Fibroblast of skin of scalp (primary cell): ENCODE data around the gene LRFN4.

Source experiments
- DNase-seq: peaks from one replicate; pipeline ENCODE4 v3.0.0-alpha.2; 2013

The LRFN4 gene

DNA sequence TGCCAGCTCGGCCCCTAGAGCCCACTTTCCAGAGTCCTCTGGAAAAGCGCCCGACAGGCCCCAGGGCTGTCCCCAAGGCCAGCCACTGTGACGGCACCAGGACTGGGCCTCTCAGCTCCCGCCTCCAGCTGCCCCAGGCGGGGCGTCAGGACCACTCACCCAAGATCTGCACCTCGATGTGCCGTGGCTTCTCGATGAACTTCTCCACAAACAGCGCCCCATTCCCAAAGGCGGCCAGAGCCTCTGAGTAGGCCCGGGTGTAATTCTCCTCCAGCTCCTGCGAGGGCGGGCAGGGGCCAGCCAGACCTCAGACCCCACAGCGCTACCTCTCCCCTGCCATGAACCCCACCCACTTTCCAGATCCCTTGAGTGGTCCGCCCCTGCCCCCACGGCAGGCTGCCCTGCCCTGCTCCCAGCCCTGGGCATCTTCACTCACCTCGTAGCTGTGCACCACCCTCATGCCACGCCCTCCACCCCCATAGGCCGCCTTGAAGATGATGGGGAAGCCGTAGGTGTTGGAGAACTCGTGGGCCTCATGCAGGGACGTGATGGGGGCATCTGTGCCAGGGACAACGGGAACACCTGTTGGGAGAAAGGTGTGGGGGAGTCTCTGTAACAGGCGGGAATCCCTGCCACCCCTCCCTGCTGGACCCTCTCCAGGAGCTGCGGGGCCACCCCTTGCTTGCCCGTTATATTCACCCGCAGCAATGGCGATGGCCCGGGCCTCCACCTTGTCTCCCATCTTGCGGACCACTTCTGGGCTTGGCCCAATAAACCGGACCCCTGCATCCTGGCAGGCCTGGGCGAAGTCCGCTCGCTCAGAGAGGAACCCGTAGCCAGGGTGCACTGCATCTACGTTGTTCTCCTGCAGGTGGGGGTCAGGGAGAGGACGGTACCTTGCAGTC, 14.0 kb downstream of the LRFN4 start:
- DNase-seq = no peak

DNA sequence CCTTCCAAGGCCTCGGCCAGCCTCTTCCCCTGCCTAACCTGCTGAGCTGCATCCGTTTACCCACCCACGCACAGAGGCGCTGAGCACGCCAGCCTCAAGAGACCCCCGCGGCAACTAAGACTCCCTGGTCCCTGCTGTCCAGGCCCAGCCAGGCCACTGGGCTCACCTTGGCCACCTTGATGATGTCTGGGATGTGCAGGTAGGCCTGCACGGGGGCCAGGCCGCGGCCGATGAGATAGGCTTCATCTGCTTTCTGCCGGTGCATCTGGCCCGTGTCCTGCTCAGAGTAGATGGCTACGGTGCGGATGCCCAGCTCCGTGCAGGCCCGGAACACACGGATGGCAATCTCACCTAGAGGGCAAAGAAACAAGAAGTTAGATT, 14.6 kb downstream of the LRFN4 start:
- no peak for DNase-seq

DNA sequence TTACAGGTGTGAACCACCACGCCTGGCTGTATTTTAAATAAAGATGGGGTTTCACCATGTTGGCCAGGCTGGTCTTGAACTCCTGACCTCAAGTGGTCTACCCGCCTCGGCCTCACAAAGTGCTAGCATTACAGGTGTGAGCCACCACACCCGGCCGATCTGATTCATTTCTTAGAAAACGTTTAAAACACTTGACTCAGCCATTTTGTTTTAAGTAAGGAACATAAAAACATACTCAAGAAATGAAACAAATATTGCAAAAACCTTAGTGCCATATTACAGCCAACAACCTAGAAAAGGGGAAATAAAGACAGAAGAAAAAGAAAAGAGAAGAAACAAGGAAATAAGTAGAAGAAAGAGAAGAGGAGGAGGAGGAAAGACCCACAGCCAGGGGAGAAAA, 17.4 kb downstream of the LRFN4 start:
- DNase-seq = no peak

DNA sequence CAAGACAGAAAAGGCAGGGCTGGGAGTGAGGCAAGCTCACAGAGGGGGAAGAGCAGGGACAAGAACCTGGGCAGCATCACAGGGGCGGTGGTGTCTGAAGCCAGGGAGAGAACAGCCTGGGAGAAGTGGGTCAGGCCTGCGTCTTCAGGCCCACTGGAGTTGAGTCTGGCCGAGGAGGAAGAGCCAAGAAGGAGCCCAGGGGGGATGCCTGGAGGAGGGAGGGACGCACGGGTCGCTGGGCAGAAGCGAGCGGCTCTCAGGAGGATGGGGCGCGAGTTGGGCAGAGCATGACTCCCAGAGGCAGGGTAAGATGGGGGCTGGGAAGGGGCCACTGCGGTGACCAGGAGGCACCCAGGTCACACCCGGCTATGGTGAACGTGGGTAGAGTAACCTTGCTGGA, 18.5 kb downstream of the LRFN4 start:
- DNase-seq = no peak

DNA sequence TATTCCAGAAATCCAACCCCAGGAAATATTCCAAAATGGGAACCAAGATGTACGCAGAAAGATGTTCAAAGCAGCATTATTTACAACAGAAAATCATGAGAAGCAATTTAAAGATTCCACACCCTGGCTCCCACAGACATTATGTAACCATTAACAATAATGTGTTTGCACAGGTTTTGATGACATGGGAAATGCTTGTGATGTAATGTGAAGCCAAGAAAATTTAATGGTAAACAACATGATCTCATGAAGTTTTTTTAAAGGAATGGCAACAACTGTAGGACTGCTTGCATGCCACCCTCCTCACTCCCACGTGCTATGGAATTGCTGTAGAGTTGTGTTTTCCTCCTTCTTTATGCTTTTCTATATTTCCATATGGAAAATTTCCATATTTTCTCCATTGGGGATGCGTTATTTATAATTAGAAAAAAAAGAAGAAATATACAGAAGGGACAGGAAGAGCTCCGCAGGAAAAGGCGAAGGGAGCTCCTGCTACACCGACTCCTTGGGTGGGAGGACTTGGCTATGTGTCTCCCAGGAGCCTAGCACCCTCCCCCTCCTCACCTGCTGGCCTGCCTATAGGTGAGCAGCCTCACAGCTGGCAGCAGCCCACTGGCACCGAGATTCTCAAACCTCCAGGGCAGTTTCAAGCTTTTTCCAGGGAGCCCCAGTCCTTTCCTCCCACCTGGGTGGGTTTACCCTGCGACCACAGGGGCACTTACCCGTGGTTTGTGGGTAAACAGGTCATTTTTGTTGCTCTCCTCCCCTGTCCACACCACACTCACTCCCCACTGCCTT, 20.9 kb downstream of the LRFN4 start:
- no peak for DNase-seq

DNA sequence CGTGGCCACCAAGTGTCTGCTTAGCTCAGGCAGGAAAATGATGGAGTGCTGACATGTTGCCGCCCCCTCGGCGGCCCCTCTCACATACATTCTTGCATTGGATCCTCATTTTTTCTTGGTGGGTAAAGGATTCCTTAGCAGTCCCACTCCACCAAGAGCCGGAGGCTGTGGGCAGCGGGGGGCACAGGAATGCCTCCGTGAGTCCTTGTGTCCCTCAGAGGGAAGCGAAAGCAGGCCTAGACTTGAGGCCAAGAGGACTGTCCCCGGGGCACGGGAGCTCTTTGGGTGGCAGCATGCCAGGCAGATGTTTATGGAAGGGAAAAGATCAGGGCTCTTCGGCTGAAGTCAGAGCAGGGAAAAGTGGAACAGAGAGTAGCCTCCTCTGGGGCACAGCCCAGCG, 21.6 kb downstream of the LRFN4 start:
- peak; percentile 47 for DNase-seq

DNA sequence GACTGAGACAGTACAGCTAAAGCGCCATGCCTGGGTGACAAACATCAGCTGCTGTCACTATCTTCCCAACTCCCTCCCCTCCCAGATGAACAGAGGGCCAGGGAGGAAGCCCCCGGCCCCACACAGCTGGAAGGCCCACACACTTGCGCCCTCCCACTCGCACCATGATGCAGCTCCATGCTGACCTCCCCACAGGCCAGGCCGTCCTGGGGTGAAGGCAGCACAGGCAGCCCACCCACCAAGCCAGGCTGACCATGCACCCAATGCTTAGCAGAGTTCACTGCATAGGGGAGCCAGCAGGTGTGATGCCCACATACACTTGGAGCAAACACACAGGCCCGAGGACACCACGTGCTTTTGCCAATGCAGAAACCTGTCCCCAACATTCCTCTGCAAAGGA, 22.1 kb downstream of the LRFN4 start:
- DNase-seq = no peak

DNA sequence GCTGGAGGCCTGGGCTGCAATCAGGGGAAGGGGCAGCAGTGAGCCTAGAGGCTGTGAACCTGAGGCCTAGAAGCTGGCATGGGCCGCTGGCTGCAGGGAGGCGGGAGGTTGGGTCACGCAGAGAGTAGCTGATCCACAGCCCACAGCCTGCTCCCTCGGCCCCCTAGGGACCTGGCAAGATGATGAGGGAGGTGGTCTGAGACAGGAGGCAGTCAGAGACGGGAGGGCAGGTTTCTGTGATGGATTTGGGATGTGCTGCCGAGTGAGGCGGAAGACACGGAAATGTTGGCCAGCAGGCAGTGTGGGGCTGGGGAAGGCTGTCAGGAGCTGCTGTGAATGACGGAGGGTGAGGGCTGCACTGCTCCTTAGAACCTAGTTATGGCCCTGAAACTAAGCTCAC, 22.7 kb downstream of the LRFN4 start:
- no peak for DNase-seq

DNA sequence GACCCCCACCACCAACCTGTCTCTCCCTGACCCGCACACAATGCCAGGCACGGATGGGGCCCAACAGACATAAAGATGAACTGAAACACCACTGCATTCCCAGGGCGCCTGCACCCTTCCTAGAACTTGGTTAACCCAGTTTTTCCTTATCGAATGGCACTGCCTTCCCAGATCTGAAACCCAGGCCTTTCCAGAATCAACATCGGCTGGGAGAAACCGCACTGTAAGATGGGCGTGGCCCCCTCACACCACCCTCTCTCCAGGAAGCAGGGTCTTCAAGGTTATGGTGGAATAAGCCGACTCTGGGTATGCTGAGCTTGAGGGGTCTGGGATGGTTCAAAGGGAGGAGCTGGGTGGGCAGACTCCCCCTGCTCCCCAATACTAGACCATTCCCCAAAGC, 23.1 kb downstream of the LRFN4 start:
- DNase-seq = no peak

DNA sequence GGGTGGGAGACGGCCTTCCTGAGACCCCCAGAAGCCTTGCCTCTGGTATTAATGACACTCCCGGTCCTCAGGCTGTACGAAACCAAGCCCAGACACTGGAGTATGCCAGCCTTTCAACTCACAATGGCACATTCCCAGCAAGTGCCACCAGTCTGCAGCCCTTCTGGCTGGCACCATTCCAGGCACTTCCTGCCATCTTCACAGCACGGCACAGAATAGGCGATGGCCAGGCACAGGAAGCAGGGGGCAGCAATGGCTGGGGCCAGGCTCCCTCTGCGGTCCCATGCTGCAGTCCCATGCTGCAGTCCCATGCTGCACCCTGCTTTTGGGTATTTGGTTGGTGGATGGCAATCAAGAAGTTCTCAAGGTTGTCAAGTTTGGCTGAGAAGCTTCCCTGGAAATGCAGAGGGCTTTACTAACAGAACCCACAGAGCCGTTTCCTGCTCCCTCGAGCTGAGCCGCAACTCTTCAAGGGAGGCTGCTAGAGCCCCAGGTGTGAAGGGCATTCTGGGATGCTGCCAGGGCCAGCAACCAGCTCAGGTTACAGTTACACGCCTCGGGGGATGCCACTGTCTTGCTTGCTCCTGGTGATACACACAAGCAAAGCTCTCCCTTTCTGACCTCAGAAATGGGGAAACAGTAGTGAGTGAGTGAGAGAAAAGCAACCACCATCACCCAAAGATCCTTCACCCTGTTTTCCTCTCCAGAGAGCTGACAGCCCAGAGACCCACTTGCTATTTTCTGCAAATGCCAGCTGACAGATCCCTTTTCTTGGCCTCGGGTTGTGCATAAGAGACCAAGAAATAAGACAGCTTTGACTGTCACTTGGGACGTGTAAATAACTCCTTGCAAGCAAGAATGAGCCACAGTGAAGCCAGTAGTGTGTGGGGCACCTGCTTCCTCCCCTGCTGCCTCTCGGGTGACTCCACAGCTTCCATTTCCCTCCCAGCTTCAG, 23.9 kb downstream of the LRFN4 start:
- DNase-seq = no peak

DNA sequence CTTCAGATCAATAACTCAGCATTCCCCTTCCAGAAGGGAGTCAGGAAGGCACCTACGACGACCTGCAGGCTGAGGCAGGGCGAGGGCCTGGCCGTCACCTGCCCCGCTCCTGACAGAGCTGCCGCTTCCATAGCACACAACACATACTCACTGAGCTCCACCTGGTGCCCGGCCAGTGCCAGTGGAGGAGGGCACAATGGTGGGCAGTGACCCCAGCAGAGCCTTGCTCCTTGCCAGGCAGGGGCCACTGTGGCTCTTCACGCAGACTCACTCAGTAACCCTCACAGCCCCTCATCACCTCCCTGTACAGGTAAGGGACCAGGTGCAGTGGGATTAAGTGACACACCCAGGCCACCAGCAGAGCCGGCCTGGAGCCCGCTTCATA, 24.6 kb downstream of the LRFN4 start:
- DNase-seq = no peak

DNA sequence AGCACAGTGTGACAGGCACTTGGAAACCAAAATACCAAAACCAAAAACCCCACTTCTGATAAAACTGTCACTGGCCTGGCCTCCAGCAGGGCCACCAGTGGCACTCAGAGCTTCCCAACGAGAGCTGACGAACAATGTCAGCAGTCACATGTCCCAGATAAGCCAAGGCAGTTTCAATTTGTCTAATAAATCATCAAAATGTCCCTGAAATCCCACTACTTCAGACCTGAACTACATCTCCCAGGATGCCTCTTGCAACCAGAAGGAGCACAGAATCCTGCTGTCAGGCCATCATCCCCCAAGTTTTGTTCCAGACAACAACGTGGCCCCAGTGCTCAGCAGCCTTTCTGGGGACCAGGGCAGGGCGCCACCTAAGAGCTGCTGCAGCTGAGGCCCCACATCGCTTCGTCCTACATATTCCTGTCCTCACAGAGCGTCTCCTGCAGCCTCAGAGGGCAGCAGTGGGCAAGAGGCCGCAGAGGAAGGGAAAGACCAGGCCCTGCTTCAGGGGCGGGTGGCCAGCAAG, 25.1 kb downstream of the LRFN4 start:
- no peak for DNase-seq

DNA sequence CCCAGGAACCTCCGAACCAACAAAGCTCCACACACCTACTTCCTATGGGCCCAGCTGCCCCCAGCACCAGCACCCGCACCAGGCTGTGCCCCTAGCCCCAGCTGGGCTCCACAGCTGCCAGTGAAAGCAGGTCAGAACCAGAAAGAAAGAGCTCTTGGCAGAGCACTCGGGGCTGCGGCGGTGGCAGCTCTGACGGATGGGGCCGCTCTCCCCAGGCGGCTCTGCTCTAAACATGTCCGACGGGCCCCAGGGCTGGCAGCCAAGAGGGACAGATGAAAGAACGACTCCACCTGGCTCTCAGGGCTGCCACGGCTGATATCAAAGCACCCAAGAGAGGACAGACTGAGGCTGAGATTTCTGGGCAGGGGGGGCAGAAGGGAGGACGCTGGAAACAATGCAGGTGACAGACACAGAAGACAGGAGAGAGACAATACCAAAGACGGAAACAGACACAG, 25.7 kb downstream of the LRFN4 start:
- DNase-seq = no peak

DNA sequence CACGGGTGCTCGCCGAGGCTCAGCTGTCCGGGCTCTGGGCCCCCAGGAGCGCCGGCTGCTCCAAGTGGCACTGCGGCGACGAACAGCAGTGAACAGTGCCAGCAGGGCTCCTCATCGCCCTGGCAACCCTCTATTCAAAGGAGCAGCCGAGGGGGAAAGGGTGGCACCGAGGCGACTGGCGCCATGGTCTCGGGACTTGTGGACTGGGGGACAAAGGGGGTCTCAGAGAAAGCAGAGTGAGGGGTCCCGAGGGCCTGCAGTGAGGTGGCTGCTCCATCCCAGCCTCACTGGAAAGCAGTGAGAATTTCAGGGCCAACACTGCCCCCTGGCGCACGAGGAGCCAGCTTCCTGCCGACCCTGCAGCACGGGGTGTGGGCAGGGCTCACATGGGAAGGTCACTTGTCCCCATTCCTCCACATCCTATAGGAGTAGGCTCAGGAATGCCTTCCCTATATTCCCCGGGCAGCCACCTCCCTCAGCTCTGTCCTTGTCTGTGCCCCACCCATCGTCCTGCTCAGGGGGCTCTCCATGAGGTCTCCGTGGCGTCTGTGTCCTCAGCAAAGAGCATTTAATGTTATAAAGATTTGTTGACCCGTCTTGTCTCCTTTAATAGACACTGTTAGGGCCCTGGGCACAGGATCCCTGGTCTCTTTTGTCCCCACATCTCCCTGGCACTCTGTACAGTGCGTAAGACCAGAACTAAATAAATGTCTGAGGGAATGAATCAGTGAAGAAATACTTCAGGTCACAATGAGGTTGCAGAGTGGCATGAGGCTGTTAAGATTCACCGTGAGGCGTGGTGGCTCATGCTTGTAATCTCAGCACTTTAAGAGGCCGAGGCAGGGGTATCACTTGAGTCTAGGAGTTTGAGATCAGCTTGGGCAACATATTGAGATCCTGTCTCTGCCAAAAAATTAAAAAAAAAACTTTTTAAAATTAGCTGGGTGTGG, 26.4 kb downstream of the LRFN4 start:
- peak; percentile 54 for DNase-seq

DNA sequence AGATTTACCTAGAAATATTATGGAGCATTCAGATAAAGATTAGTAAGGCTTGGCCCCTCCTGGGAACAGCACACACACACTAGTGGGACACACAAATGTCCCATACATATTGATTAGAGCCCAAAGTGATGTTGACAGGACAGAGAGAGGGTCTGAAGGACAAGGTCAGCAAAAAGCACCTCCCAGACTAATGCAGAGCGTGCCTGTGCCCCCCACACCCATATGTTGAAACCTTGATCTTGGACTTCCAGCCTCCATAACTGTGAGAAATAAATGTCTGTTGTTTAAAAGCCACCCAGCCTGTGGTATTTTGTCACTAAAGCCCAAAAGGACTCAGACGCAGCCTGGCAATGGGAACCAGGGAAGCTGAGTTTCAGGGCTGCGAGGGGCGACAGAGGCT, 27.6 kb downstream of the LRFN4 start:
- DNase-seq = no peak

DNA sequence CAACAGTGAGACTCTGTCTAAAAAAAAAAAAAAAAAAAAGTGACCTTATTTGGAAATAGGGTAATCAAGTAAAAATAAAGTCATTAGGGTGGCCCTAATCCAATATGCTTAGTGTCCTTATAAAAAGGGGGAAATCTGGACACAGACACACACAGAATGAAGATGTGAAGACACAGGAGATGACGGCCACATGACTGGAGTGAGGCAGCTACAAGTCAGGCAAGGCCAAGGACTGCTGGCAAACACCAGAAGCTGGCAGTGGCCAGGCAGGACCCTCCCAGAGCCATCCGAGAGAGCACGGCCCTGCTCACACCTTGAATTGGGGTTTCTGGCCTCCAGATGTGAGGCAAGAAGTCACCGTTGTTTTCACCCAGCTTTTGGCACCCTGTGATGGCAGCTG, 28.6 kb downstream of the LRFN4 start:
- no peak for DNase-seq

DNA sequence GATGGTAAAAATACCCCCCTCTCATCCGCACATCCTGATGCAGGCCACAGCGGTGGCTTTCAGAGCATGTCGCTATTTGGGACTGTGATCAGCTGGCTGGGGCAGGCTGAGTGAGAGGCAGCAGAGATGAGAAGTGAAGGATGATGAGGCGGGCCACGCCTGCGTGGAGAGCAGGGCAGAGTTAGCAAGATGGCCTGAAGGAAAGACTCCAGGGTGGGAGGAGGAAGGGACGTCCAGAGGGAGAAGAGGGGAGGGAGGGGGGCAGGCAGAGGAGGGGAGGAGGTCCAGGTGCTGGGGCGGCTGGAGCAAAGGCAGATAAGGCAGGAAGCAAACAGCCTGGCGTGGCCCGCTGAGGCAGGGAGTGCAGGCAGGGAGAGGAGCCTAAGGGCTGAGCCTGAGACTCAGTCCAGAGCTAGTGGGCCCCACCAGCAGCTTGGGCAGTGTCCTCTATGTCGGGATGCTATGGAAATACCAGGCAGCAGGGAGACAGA, 29.1 kb downstream of the LRFN4 start:
- no peak for DNase-seq

DNA sequence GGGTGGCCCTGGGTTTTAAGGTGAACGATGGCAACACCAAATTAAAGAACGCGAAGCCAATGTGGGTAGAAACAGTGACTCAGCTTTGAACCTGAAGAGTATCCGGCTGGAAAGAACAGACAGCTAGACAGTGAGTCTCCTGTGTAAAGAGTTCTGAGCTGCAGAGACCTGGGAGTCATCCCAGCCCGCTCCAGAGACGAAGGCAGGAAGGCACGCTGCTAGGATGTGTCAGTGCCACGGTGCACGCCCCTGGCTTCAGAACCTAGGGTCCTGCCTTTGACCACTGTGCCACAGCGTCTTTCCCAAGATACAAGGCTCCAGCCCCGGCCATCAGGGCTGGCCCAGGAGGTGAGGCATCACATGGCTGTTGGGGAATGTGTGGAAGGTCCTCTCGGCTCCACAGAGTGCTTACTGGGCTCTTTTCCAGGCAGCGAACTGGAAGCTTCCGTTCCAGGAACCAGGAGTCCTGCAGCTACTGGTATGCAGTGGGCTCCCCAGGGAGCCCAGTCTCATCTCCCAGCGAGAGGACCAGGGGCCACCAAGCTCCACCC, 29.9 kb downstream of the LRFN4 start:
- peak; percentile 84 for DNase-seq

DNA sequence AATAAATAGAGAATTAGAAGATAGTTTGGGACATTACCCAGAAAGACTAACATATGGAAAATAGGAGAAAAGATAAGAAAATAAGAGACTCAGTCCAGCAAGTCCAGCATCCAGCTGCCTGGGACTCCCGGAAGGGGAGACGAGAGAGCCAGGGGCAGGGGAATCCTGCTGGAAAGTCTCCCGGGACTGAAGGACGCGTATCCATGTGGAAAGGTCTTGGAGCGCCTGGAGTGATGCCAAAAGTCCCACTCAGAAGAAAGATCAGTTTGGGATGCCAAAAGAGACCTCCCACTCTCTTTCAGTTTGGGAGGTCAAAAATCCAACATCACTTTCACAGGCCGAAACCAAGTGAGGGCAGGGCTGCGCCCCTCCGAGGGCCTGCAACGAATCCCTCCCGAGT, 30.7 kb downstream of the LRFN4 start:
- DNase-seq = no peak

DNA sequence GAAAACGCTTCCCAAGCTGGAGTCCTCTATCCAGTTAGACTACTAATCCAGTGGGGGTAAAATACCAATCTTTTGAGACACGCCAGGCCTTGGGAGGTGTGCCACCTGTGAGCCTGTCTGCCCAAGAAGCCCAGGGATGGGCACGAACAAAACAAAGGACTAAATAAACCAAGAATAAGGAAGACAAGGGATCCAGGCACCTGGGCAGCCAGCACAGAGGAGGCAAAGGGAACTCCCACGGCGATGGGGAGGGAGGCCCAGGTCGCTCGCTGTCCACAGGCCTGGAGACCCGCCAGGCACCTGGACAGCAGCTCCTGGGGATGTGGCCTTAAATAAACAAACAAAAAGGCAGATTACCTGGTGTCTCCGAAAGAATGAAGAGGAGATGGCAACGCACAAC, 31.4 kb downstream of the LRFN4 start:
- DNase-seq = no peak

DNA sequence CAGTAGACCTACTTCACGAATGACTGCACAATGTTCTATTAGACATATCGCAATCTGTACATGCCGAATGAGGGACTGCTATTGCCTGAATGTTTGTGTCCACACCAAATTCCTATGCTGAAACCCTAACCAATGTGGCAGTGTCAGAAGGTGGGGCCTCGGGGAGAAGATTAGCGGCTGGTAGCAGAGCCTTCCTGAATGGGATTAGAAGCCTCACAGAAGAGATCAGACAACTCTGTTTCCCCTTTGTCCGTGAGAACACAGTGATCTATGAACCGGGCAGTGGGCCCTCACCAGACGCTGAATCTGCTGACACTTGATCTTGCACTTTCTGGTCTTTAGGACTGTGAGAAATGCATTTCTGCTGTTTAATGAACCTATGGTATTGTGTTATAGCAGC, 33.1 kb downstream of the LRFN4 start:
- DNase-seq = no peak
